Mucosa of descending colon (tissue), 3 donors: Measurements from ENCODE around the gene ADAM20. TPM values are rescaled to one million over a fixed set of nuclear protein-coding genes. Genes with fewer than 3 reads are reported as not detected.
A peak's percentile ranks its signal among the peaks of the same experiment; 100 is the strongest.

Experiments
- ATAC-seq: fragments of 200-7000 bp; cut with Tn5 transposase; one replicate; pipeline ENCODE4 v1.9.1; 2020; ENCODE audit warnings: mild to moderate bottlenecking, moderate library complexity
- DNase-seq, 3 donors: peaks; one replicate each; pipeline ENCODE4 v3.0.0-alpha.2; 2020
- H3K36me3 ChIP-seq: fragments of 200-600 bp; one replicate; pipeline ENCODE4 v1.8.0; 2021; ENCODE audit warnings: low read depth, mild to moderate bottlenecking
- H3K4me1 ChIP-seq: fragments of 200-600 bp; one replicate; pipeline ENCODE4 v1.8.0; 2021; ENCODE audit warnings: low read depth, mild to moderate bottlenecking
- H3K4me3 ChIP-seq: fragments of 200-600 bp; one replicate; pipeline ENCODE4 v1.8.0; 2021; ENCODE audit warnings: mild to moderate bottlenecking
- H3K9me3 ChIP-seq: fragments of 200-600 bp; one replicate; pipeline ENCODE4 v1.8.0; 2021; ENCODE audit warnings: mild to moderate bottlenecking
- CTCF ChIP-seq: fragments of 200-600 bp; IDR thresholded peaks from one replicate; pipeline ENCODE4 v1.8.0; 2022; ENCODE audit warnings: antibody characterized with exemption, mild to moderate bottlenecking
- intact Hi-C, 2 donors: fragments of 100-400 bp; cut with DNase I in 1 of 2; cut with micrococcal nuclease in 1 of 2; formaldehyde crosslinking; loops; one replicate each; pipeline versions ENCODE4 v1.11.0 to v1.11.1; 2022; cut with DNase I, micrococcal nuclease
- total RNA-seq, 3 donors: library from RNA; stranded (reverse); fragmentation: NEBNext Ultra II Directional in 2 of 3; extraction: Animal tissue kit (Norgen Biotek cat#: 25700) in 2 of 3; gene quantifications; one replicate each; pipeline versions ENCODE4 v1.2.1 to v1.2.4, GENCODE V29; 2021 to 2023
- donor health status: DM: no; HTN: no; CAD: no; lungs with moderate emphysema.
- donor health status: DM: no; HTN: no; CAD: no.
- donor health status: DM: no; HTN: yes; CAD: no.

ADAM20 gene
- total RNA-seq, 3 donors from 2014 or later, result 0.27 to 1.1 (median 0.72) TPM

- ATAC-seq, result no peak
Measured at GRCh38 chr14:70563417-70563816, 28.6 kb upstream of the ADAM20 start.

GRCh38 chr14:70558356-70558755, 23.6 kb upstream of the ADAM20 start:
- intact Hi-C loops, result no loop called here
- no peaks in the 10 kb centered on the region for H3K36me3 ChIP-seq
- no peaks in the 10 kb centered on the region for H3K4me1 ChIP-seq
- H3K4me3 ChIP-seq, result no peak overlapping the region
- peaks cover 9% of the 10 kb centered on the region for H3K9me3 ChIP-seq
- ATAC-seq (no peak), DNase-seq (no peak)
- no peak for TF ChIP-seq CTCF

More at GRCh38 chr14:70563417-70563816, 28.6 kb upstream of the ADAM20 start:
- Histone ChIP-seq H3K36me3 (no peaks in the 10 kb centered on the region), H3K9me3 (peaks cover 18% of the 10 kb centered on the region), H3K4me1 (no peaks in the 10 kb centered on the region), H3K4me3 (no peak overlapping the region)
- intact Hi-C loops, result no loop called here
- DNase-seq, result no peak
- TF ChIP-seq CTCF, result no peak

GRCh38 chr14:70555890-70556289, 21.1 kb upstream of the ADAM20 start:
- Histone ChIP-seq H3K9me3 (no peaks in the 10 kb centered on the region), H3K4me3 (no peak overlapping the region), H3K36me3 (no peaks in the 10 kb centered on the region), H3K4me1 (no peaks in the 10 kb centered on the region)
- intact Hi-C loops, result no loop called here
- DNase-seq (peak in 1 of 3 donors; percentile 2), ATAC-seq (peak; percentile 60)
- TF ChIP-seq CTCF, result no peak

GRCh38 chr14:70538087-70538486, 3.3 kb upstream of the ADAM20 start:
- intact Hi-C loops, result no loop called here
- peaks cover 3% of the 10 kb centered on the region for H3K9me3 ChIP-seq
- H3K36me3 ChIP-seq, result no peaks in the 10 kb centered on the region
- DNase-seq (no peak), ATAC-seq (no peak)
- H3K4me1 ChIP-seq, result no peaks in the 10 kb centered on the region
- TF ChIP-seq CTCF, result no peak
- H3K4me3 ChIP-seq, result no peak overlapping the region

GRCh38 chr14:70536830-70537229, 2.0 kb upstream of the ADAM20 start:
- H3K4me1 ChIP-seq, result no peaks in the 10 kb centered on the region
- no peak for DNase-seq
- no peak for TF ChIP-seq CTCF
- intact Hi-C loops, result no loop called here
- H3K4me3 ChIP-seq, result no peak overlapping the region
- ATAC-seq, result no peak
- peaks cover 6% of the 10 kb centered on the region for H3K9me3 ChIP-seq
- no peaks in the 10 kb centered on the region for H3K36me3 ChIP-seq

- no peak for ATAC-seq
- Histone ChIP-seq H3K4me1 (no peaks in the 10 kb centered on the region), H3K9me3 (peaks cover 3% of the 10 kb centered on the region), H3K36me3 (no peaks in the 10 kb centered on the region), H3K4me3 (no peak overlapping the region)
- no peak for TF ChIP-seq CTCF
- intact Hi-C loops, result no loop called here
- DNase-seq, result no peak
Measured at GRCh38 chr14:70530417-70530816, 4.4 kb downstream of the ADAM20 start.
